Measurements from ENCODE around the gene KLC3.
"Not testable (repeated sequence)": the region's sequence is repeated elsewhere in the genome, so short reads cannot be mapped to it uniquely, and the experiment has no call there.

GRCh38 chr19:45312285-45312684 lies 28.3 kb upstream of the KLC3 start:
- TF ChIP-seq POLR2A (IDR thresholded peaks at IDR 0.05; ENCODE audit: low read length); GATA1 (IDR thresholded peaks at IDR 0.05; ENCODE audit: low read depth, low read length): not testable (repeated sequence)

All from erythroblast (primary cell).